Measurements from ENCODE around the gene FGF8. TPM values are rescaled to one million over a fixed set of nuclear protein-coding genes. Genes with fewer than 3 reads are reported as not detected.

Gene FGF8
- total RNA-seq, 1 experiment from 2014 or later, result not detected

DNA sequence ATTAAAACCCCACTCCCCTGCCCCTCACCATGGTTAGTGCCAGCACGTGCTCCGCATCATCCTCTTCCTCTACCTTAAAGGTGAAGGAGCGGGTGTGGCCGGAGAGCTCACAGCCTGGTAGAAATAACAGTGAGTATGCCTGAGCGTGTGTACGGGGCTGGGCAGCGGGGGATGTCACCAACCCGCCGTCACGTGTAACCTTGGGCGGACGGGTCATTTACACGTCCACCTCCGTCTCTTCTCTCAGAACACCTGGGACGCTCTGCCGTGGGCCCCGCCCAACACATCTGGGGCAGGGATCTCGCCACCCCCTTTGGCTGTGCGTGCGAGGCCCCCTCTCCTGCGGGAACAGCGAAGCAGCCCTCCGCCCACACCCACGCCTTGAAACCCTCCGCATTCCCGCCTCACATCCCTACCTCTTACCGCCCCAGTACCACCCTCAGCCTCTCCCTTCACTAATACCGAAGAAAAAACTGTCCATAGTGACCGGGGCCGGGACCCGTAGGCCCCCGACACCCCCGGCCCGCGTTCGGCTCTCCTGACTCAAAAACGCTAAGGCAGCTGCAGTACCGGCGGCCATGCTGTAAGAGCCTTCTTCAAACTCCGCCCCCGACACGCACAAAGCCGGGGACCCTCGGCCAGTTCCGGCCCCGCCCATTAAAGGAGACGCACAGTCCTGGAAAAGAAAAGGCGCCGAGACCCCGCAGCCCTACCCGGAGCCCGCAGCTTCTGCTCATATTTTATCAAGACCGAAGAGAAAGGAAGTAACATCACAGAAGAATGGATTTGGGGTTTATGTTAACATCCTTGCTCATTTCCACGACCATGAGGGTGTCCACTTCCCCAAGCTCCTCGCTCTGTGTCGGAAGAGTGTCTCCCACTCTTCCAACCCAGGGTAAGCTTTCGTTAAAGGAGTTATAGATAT is 7.2 kb upstream of the FGF8 start, which contains the start of gene NPM3:
Gene NPM3 (minus strand): TSS at position 636 of the 925 bp plus-strand sequence. CDS start 56 bp downstream, at position 580.
- peak; percentile 82 for DNase-seq (ENCODE audit: low spot score)

DNA sequence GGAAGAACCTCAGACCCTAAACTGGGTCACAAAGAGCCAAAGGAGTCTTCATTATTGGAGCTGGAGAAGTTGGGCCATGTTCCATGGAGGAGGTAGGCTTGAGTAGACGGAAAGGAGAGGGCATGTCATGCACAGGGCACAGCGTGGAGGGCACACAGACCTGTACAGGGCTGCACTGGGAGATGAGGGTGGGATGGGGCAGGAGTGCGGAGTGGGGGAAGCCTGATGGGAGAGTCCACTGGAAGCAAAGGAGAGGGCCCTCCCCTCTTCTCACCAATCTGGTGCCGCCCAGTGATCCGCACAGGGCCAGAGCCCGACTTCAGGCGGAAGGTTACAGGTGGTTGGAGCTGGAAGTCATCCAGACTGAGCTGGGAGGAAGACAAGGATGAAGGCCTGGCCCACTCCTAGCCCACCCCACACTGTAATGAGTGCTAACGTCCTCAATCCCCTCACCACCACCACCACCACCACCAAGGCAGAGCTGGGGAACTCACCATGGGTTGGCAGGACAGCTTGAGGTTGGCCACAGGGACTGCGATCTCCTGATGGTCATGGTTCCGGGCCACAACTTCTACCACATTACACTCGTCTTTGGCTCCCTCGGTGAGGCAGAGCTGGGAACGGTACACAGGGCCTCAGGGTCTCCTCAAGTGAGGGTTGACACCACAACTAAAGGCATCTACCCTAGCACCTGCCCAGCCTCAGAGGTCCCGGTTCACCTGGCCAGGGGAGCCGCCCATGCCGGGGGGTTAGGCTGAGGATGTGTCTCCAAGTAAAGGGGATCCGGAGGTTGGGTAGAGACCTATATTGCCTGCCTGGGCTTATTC is 6.3 kb upstream of the FGF8 start:
- DNase-seq (ENCODE audit: low spot score), result no peak

DNA sequence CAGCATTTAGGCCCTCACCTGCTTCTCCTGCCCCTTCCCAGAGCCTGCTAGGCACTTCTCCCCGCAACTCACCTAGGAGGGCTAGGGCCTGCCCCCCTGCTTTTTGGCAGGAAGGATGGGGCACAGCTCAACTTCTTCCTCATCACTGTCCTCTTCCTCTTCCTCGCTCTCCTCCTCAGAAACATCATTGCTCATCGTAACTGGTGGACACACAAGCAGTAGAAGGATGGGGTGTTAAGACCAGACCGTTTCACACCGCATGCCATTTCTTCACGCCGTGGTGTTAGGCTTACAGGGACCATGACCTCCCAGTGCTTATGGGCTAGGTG is 5.7 kb upstream of the FGF8 start:
- DNase-seq (ENCODE audit: low spot score), result no peak

DNA sequence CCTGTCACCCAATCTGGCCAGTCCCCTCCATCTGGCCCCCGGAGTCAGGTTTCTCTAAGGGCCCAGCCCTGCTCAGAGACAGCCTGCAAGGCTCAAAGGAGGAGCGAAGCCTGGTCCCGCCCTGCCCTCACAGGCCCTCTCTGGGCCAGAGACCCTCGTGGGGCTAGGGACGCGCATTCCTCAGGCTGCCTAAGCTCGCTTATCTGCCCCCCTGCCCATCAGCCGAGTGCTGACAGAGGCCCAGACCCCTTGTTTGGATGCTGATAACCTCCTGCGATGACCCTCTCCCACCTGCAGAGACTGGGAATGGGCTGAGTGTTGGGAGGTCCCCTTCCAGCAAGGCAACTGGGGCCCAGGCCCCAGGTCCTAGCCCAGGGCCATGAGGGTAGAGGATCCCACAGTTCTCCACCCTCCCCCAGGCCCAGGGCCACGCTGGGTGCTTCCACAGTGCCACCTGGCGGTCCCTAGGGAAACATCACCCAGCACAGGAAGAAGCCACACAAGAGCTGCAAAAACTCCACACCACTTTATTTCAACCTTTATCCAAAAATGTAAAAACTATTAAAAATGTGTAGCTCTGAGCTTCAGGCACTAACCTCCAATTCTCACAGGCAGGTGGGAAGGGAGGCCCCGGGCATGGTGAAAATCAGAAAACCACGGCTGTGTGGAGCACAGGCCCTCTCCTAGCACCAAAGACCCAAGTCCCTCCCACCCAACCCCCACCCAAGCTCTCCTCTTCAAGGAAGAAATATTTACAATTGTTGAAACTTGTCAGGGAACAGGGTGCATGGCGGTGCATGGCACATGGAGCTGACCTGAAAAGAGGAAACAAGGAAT is 5.1 kb upstream of the FGF8 start:
- DNase-seq (ENCODE audit: low spot score), result peak; percentile 79

- no peak for DNase-seq (ENCODE audit: low spot score)
Observed at GRCh38 chr10:101780187-101780817, 4.4 kb upstream of the FGF8 start.

GRCh38 chr10:101779544-101780186 is 3.8 kb upstream of the FGF8 start:
- peak; percentile 85 for DNase-seq (ENCODE audit: low spot score)

DNA sequence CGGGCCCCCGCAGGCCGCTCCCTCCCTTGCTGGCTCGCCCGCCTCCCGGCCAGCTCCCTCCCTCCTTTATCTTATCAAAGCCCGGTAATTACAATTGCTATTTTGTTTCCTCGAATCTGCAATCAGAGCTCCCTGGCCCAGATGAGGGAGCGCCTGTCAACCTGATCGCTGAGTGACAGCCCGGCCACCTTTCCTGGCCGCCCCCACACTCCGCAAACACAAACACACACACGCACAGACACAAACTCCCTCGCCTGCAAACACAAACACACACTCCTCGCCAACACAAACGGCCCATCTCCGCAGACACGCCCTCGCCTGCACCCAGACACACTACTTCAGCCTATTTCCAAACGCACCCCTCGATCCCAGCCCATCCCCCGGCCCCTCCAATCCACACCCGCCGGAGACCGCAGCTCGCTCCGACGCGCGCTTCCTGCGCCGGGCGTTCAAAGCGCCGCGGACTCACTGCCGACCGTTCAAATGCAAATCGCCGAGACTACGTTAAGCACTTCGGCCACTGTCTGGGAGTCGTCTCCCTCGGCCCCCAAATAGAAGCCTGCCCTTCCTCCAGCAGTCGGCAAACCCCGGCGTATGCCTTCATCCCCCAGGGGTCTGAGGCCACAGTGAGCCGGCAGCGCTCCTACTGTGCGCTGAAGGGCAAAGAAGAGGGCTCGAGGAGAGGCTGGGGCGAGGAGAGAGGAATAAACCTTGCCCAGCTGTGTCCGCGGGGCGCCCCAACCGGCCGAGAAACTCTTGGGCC is 3.0 kb upstream of the FGF8 start:
- peak; percentile 50 for DNase-seq (ENCODE audit: low spot score)

GRCh38 chr10:101778151-101778780 is 2.4 kb upstream of the FGF8 start:
- DNase-seq (ENCODE audit: low spot score), result no peak

GRCh38 chr10:101777619-101778145 is 1.8 kb upstream of the FGF8 start:
- peak; percentile 49 for DNase-seq (ENCODE audit: low spot score)

GRCh38 chr10:101776161-101776817 is 375 bp upstream of the FGF8 start:
- DNase-seq (ENCODE audit: low spot score), result no peak

DNA sequence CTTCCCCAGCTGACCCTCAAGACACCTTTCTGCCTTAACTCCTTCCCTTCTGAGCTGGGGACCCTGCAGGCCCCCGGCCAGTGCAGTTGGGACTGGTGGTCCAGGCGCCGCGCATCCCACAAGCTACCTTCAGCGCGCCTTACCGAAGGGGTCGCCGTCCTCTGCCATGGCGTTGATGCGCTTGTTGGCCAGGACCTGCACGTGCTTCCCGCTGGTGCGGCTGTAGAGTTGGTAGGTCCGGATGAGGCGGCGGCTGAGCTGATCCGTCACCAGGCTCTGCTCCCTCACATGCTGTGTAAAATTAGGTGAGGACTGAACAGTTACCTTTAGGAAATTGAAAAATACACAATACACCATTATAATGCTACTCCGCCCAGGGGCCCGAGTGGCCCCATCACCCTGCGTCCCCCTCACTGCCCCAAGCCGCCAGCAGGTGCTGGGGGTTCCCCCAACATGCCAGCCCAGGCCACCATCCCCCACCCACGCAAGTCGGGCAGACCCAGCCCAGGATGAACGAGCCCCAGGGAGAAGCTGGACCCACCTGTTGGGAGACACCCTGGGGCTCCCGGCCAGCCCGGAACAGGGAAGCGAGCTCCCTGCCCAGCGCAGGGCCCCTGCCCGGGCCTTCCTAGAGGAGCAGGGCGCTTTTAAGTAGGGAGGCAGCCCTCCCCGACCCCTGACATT is 1.2 kb downstream of the FGF8 start:
- DNase-seq (ENCODE audit: low spot score), result no peak

GRCh38 chr10:101773923-101774588 is 1.9 kb downstream of the FGF8 start:
- no peak for DNase-seq (ENCODE audit: low spot score)

GRCh38 chr10:101772895-101773761 is 2.8 kb downstream of the FGF8 start:
- DNase-seq (ENCODE audit: low spot score), result no peak

- no peak for DNase-seq (ENCODE audit: low spot score)
Observed at GRCh38 chr10:101772017-101772894, 3.7 kb downstream of the FGF8 start.

GRCh38 chr10:101771380-101771779 is 4.5 kb downstream of the FGF8 start:
- no peak for DNase-seq (ENCODE audit: low spot score)

Data from HT-29 (cell line).